Neuronal stem cell (in vitro differentiated cells): ENCODE data around the gene SLX9.
A peak's percentile ranks its signal among the peaks of the same experiment; 100 is the strongest.

Experiments
- DNase-seq: peaks from one replicate; pipeline ENCODE4 v3.0.0-alpha.2; 2013; ENCODE audit warnings: low spot score
- H2AFZ ChIP-seq: one replicate; pipeline ENCODE4 v1.6.1; 2013; ENCODE audit warnings: mild to moderate bottlenecking, low read length, inconsistent platforms
- H2AK5ac ChIP-seq: 2 replicates; pipeline ENCODE4 v1.6.1; 2013; ENCODE audit warnings: low read depth, mild to moderate bottlenecking, inconsistent platforms, low read length, moderate library complexity, mixed read lengths
- H2BK120ac ChIP-seq: 2 replicates; pipeline ENCODE4 v1.6.1; 2013; ENCODE audit warnings: low read depth, mild to moderate bottlenecking, inconsistent platforms, low read length, moderate library complexity, mixed read lengths
- H2BK12ac ChIP-seq: one replicate; pipeline ENCODE4 v1.6.1; 2013; ENCODE audit warnings: low read length, inconsistent platforms
- H2BK15ac ChIP-seq: 2 replicates; pipeline ENCODE4 v1.6.1; 2013; ENCODE audit warnings: mild to moderate bottlenecking, low read length, inconsistent platforms, mixed read lengths
- H2BK5ac ChIP-seq: one replicate; pipeline ENCODE4 v1.6.1; 2013; ENCODE audit warnings: inconsistent platforms, mild to moderate bottlenecking, low read length, moderate library complexity
- H3K14ac ChIP-seq: one replicate; pipeline ENCODE4 v1.6.1; 2013; ENCODE audit warnings: low read length, inconsistent platforms
- H3K18ac ChIP-seq: 2 replicates; pipeline ENCODE4 v1.6.1; 2013; ENCODE audit warnings: low read length, inconsistent platforms
- H3K23ac ChIP-seq: 2 replicates; pipeline ENCODE4 v1.6.1; 2013; ENCODE audit warnings: low read depth, mild to moderate bottlenecking, mixed read lengths, low read length, inconsistent platforms; ENCODE audit not compliant: poor library complexity
- H3K27ac ChIP-seq: replicated peaks from 3 replicates; pipeline ENCODE4 v1.5.1; 2013; ENCODE audit warnings: low read length, inconsistent platforms
- H3K27me3 ChIP-seq, 3 experiments: 2 replicates each; pipeline ENCODE4 v1.6.1; 2013; ENCODE audit warnings: low read length in 3 of 3, mild to moderate bottlenecking in 2 of 3, inconsistent platforms in 1 of 3, low read depth in 1 of 3, mixed read lengths in 1 of 3, moderate library complexity in 1 of 3; ENCODE audit not compliant: control insufficient read depth in 3 of 3, insufficient read depth in 3 of 3
- H3K36me3 ChIP-seq, 2 donors: replicated peaks in 1 of 2; 2 replicates each; pipeline ENCODE4 v1.6.1; 2013; ENCODE audit warnings: low read length in 2 of 2; ENCODE audit not compliant: control insufficient read depth in 2 of 2, insufficient read depth in 2 of 2
- H3K4ac ChIP-seq: 2 replicates; pipeline ENCODE4 v1.6.1; 2013; ENCODE audit warnings: inconsistent platforms, mild to moderate bottlenecking, low read length, moderate library complexity
- H3K4me1 ChIP-seq, 2 donors: 1 replicate in 1 of 2; 2 replicates in 1 of 2; pipeline ENCODE4 v1.6.1; 2013; ENCODE audit warnings: low read length in 2 of 2, low read depth in 1 of 2; ENCODE audit not compliant: control insufficient read depth in 2 of 2, insufficient read depth in 1 of 2
- H3K4me2 ChIP-seq: one replicate; pipeline ENCODE4 v1.6.1; 2013; ENCODE audit warnings: mild to moderate bottlenecking, low read length, inconsistent platforms; ENCODE audit not compliant: insufficient read depth, poor library complexity, severe bottlenecking
- H3K4me3 ChIP-seq, 2 donors: 2 replicates each; pipeline ENCODE4 v1.5.1; 2013; ENCODE audit warnings: low read length in 2 of 2, mild to moderate bottlenecking in 2 of 2, inconsistent platforms in 1 of 2, moderate library complexity in 1 of 2
- H3K79me1 ChIP-seq: one replicate; pipeline ENCODE4 v1.6.1; 2013; ENCODE audit warnings: low read depth, mild to moderate bottlenecking, inconsistent platforms, low read length, moderate library complexity
- H3K9ac ChIP-seq: one replicate; pipeline ENCODE4 v1.6.1; 2013; ENCODE audit warnings: mild to moderate bottlenecking, low read depth, low read length, inconsistent platforms; ENCODE audit not compliant: poor library complexity
- H3K9me3 ChIP-seq, 2 donors: replicated peaks in 1 of 2; 2 replicates each; pipeline versions ENCODE3 to v1.6.1; 2013; ENCODE audit warnings: low read length in 2 of 2, mild to moderate bottlenecking in 2 of 2, inconsistent platforms in 1 of 2, low read depth in 1 of 2, mixed read lengths in 1 of 2, moderate library complexity in 1 of 2; ENCODE audit not compliant: control insufficient read depth in 2 of 2, insufficient read depth in 1 of 2
- H4K8ac ChIP-seq: one replicate; pipeline ENCODE4 v1.6.1; 2013; ENCODE audit warnings: low read depth, mild to moderate bottlenecking, inconsistent platforms, low read length, moderate library complexity
- H4K91ac ChIP-seq: one replicate; pipeline ENCODE4 v1.6.1; 2013; ENCODE audit warnings: low read length, low read depth, mild to moderate bottlenecking, inconsistent platforms; ENCODE audit not compliant: poor library complexity
- WGBS, 2 donors: extraction: QIAGEN DNeasy Blood & Tissue Kit; methylation state at CpG; one replicate each; pipeline ENCODE4 v1.1.7; 2013; ENCODE audit warnings: missing lambda C conversion rate in 2 of 2, mixed read lengths in 1 of 2; ENCODE audit not compliant: insufficient read length in 2 of 2, insufficient replicate concordance in 1 of 2; ENCODE audit errors: extremely low coverage in 2 of 2; 5-methylcytosine and 5-hydroxymethylcytosine counted together

SLX9 gene

DNA sequence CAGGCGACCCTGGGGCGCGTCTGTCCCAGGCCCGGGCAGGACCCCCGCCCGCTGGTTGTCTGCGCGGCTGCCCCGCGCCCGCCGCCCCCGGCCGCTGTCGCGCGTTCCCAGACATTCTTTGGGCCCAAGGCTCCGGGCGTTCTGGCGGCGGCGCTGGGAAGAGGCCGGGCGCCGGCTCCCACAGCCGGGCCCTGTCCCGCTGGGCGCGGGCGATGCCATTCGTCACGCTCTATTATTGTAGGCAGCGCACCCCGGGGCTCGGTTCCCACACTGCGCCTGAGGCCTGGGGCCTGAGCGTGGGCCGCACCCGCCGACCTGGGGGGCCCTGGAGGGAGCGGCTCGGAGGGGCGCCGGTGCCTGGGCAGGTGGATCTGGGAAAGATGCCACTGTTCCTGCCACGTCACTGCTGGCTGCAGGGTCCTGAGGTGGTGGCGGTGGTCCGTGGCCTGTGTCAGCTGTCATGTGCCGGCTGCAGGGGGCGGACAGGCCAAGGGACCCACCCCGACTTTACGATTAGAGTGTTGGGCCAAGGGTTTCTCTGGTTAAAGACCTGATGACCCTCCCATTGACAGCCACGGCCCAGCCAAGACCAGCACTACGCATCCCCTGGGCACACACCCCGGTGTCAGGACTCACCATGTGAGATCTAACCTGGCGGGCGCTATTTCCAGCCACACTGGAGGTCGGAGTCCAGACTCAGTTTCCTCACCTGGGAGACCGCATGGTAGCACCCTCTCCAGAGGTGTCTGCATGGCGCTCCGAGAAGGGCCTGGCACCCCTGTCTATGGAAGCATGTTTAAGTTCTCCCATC, 79.5 kb downstream of the SLX9 start:
- no peak overlapping the region for H2BK12ac ChIP-seq
- H3K27me3 ChIP-seq = peaks cover 0 to 48% (median 21%) of the 10 kb centered on the region in 3 experiments

DNA sequence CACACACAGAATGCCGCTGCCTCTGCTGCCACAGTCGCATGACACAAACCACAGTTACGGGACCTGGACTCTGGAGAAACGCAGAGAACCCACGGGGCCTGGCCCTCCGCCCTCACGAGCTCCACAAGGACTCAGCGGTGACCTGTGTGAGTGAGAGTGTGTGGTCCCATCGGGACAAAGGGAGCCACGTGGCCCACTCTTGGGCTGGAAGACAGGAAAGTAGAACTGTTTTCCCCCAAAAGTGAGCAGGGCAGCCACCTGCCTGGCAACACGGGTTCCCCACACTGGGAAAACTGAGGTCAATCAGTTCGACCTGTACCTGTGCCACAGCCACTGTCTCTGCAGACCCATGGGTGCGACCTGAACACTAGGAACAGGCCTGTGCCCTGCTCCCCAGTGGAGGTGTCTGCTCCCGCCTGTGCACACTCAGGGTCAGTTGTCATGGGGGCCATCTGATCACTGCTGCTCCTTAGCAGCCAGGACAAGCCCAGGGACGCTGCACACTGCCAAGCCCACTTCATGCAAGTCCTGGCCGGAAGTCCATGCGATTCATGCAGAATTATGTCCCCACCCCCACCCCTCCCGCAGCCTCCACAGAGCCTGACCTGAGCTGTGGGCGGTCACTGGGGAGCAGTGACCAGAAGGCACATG, 80.2 kb downstream of the SLX9 start:
- Histone ChIP-seq H3K4me2 (no peak overlapping the region), H3K27ac (no peak overlapping the region), H3K9ac (peak overlapping the region; percentile 27), H3K79me1 (no peaks in the 10 kb centered on the region), H2BK5ac (no peak overlapping the region), H3K23ac (peak overlapping the region; percentile 61), H2BK120ac (no peak overlapping the region), H3K4me1 (peaks cover 11 to 32% of the 10 kb centered on the region in 2 donors), H3K4ac (no peak overlapping the region), H3K14ac (no peak overlapping the region), H3K9me3 (peaks cover 2 to 7% of the 10 kb centered on the region in 2 donors), H4K8ac (no peak overlapping the region), H2BK12ac (peak overlapping the region; percentile 93), H3K18ac (peak overlapping the region; percentile 59), H4K91ac (no peak overlapping the region), H3K4me3 (no peak overlapping the region), H2AFZ (no peak overlapping the region), H2BK15ac (no peak overlapping the region), H3K36me3 (no peaks in the 10 kb centered on the region), H3K27me3 (peaks cover 0 to 48% (median 21%) of the 10 kb centered on the region in 3 experiments), H2AK5ac (peak overlapping the region; percentile 59)
- no peak for DNase-seq
- no CpG with 5 or more reads among the region's 19 CpGs for WGBS, 2 donors

More for the DNA sequence above, 79.5 kb downstream of the SLX9 start:
- Histone ChIP-seq H2BK5ac (no peak overlapping the region), H3K27ac (no peak overlapping the region), H3K14ac (peak overlapping the region; percentile 50), H3K18ac (peak overlapping the region; percentile 86), H2AFZ (no peak overlapping the region), H3K4me3 (no peak overlapping the region), H2BK15ac (peak overlapping the region; percentile 60), H4K91ac (no peak overlapping the region), H3K36me3 (no peaks in the 10 kb centered on the region), H3K79me1 (no peaks in the 10 kb centered on the region), H4K8ac (no peak overlapping the region), H2AK5ac (peak overlapping the region; percentile 59), H3K4ac (no peak overlapping the region), H3K23ac (peak overlapping the region; percentile 37), H3K4me1 (peaks cover 11 to 32% of the 10 kb centered on the region in 2 donors), H3K9ac (peak overlapping the region; percentile 51), H2BK120ac (no peak overlapping the region), H3K4me2 (peak overlapping the region; percentile 36), H3K9me3 (peaks cover 2 to 7% of the 10 kb centered on the region in 2 donors)
- no CpG with 5 or more reads among the region's 60 CpGs for WGBS, 2 donors
- DNase-seq = no peak

DNA sequence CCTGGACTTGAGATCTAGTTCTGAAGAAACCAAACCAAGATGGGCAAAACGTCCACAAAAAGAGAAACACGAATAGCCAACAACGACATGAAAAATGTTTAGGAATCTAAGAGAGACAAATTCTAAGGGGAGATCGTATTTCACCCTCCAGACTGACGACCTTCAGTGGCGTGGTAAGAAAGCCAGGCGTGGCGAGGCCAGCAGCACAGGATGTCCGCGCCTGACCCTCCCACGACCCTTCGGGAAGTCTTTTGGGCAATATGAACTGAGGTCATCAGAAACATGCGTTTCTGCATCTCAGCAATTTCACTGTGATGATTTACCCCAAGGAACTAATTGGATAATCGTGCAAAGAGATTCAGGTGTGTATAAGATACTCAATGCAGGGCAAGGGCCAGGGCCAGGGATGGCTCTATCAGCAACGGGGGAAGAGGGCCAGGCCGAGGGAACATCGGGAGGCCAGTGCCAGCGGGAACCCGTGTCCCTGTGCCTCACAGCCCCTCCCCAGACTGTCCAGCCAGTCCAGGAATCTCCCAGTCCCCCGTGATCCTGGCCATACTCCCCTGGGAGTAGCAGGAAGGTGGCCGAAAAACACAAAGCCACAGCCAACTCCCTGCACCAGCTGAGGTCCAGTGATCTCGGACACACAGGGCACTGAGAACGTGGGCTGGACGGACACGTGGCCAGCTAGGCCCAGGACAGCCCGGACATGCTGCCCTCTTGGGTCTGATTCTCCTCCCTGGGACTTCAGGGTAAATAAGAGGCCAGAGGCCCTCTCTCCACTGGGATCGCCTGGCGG, 81.0 kb downstream of the SLX9 start:
- peak overlapping the region; percentile 51 for H2AK5ac ChIP-seq
- peaks cover 0 to 48% (median 21%) of the 10 kb centered on the region in 3 experiments for H3K27me3 ChIP-seq
- no peak overlapping the region for H2BK15ac ChIP-seq
- no CpG with 5 or more reads among the region's 28 CpGs for WGBS, 2 donors
- no peak overlapping the region for H3K4me2 ChIP-seq
- no peak overlapping the region for H2BK120ac ChIP-seq
- H4K8ac ChIP-seq = no peak overlapping the region
- H3K36me3 ChIP-seq = no peaks in the 10 kb centered on the region
- H3K4me1 ChIP-seq = peaks cover 9 to 29% of the 10 kb centered on the region in 2 donors
- no peak overlapping the region for H4K91ac ChIP-seq
- peak overlapping the region; percentile 45 for H3K23ac ChIP-seq
- DNase-seq = no peak
- H2AFZ ChIP-seq = no peak overlapping the region
- H3K79me1 ChIP-seq = no peaks in the 10 kb centered on the region
- H3K9ac ChIP-seq = no peak overlapping the region
- H3K4me3 ChIP-seq = no peak overlapping the region
- no peak overlapping the region for H2BK5ac ChIP-seq
- peaks cover 2 to 7% of the 10 kb centered on the region in 2 donors for H3K9me3 ChIP-seq
- H2BK12ac ChIP-seq = peak overlapping the region; percentile 85
- H3K4ac ChIP-seq = no peak overlapping the region
- H3K14ac ChIP-seq = peak overlapping the region; percentile 47
- no peak overlapping the region for H3K27ac ChIP-seq
- peak overlapping the region; percentile 40 for H3K18ac ChIP-seq
